HepG2 (cell line): ENCODE results near the gene DNAH9. TPM values are rescaled to one million over a fixed set of nuclear protein-coding genes. Genes with fewer than 3 reads are reported as not detected.

Source experiments
- ATAC-seq: fragments of 200-7000 bp; cut with Tn5 transposase; 3 replicates; pipeline ENCODE4 v1.9.1; 2020; ENCODE audit warnings: mild to moderate bottlenecking, moderate library complexity
- BruUV-seq: library from RNA; stranded (reverse); fragments of 400-500 nt; replicated peaks from 2 replicates; lab custom pipeline; 2021; lab: Mats Ljungman, UMichigan
- CTCF ChIA-PET: fragments of 300-600 bp; formaldehyde crosslinking; extraction: SDS; loops from one replicate; lab custom pipeline; 2021; ENCODE audit warnings: low total read pairs, inconsistent platforms, low intra/inter-chr PET ratio; lab: Yijun Ruan, JAX
- POLR2A ChIA-PET: fragments of 350-600 bp; sonication (Branson Sonifier 250); formaldehyde crosslinking; loops from one replicate; lab custom pipeline; 2020; ENCODE audit warnings: antibody characterized with exemption, inconsistent platforms; lab: Yijun Ruan, JAX
- DNase-seq: peaks from one replicate; pipeline ENCODE4 v3.0.0-alpha.2; 2015; ENCODE audit warnings: low spot score
- FAIRE-seq: peaks from 3 replicates; lab custom pipeline; 2011; peaks lifted over from hg19 to GRCh38; lab: Jason Lieb, UNC
- H2AFZ ChIP-seq: one replicate; pipeline ENCODE4 v1.6.1; 2011; ENCODE audit warnings: low read length, inconsistent platforms
- H3K27ac ChIP-seq: fragments of 300-600 bp; 3 replicates; pipeline ENCODE4 v1.8.0; 2011; ENCODE audit warnings: mixed run types, mild to moderate bottlenecking, mixed read lengths, low read length, inconsistent platforms; ENCODE audit not compliant: insufficient read depth; ENCODE audit errors: extremely low read length
- H3K27me3 ChIP-seq, 2 experiments: fragments of 200-600 bp in 1 of 2; 2 replicates in 1 of 2; 3 replicates in 1 of 2; pipeline versions ENCODE4 v1.6.0 to v1.8.0; 2011; ENCODE audit warnings: low read length in 2 of 2, mild to moderate bottlenecking in 2 of 2, moderate library complexity in 2 of 2, inconsistent platforms in 1 of 2; ENCODE audit not compliant: insufficient read depth in 2 of 2, control insufficient read depth in 1 of 2
- H3K36me3 ChIP-seq, 2 experiments: fragments of 200-600 bp in 1 of 2; replicated peaks in 1 of 2; 2 replicates in 1 of 2; 3 replicates in 1 of 2; pipeline versions ENCODE4 v1.5.1 to v1.8.0; 2011; ENCODE audit warnings: low read length in 2 of 2, inconsistent platforms in 1 of 2; ENCODE audit not compliant: insufficient read depth in 2 of 2, control insufficient read depth in 1 of 2
- H3K4me1 ChIP-seq: 2 replicates; pipeline ENCODE4 v1.5.1; 2012; ENCODE audit warnings: low read length, inconsistent platforms; ENCODE audit not compliant: insufficient read depth
- H3K4me2 ChIP-seq: 2 replicates; pipeline ENCODE4 v1.6.0; 2011; ENCODE audit warnings: low read depth, low read length, inconsistent platforms
- H3K4me3 ChIP-seq, 3 experiments: fragments of 200-600 bp in 1 of 3; sonication (generic), shearing (Covaris generic) in 1 of 3; replicated peaks in 1 of 3; 2 replicates each; pipeline ENCODE4 v1.5.1; 2011 to 2016; ENCODE audit warnings: low read length in 3 of 3, inconsistent platforms in 2 of 3, low read depth in 2 of 3, mild to moderate bottlenecking in 2 of 3, control low read depth in 1 of 3, mixed read lengths in 1 of 3; ENCODE audit not compliant: insufficient read depth in 1 of 3
- H3K79me2 ChIP-seq: one replicate; pipeline ENCODE4 v1.6.1; 2011; ENCODE audit warnings: low read length, inconsistent platforms; ENCODE audit not compliant: insufficient read depth
- H3K9ac ChIP-seq: 2 replicates; pipeline ENCODE4 v1.6.0; 2011; ENCODE audit warnings: mild to moderate bottlenecking, low read depth, low read length, inconsistent platforms; ENCODE audit not compliant: insufficient read depth
- H3K9me3 ChIP-seq: 2 replicates; pipeline ENCODE4 v1.5.1; 2012; ENCODE audit warnings: mild to moderate bottlenecking, low read length
- H4K20me1 ChIP-seq: 2 replicates; pipeline ENCODE4 v1.6.0; 2011; ENCODE audit warnings: inconsistent platforms, mild to moderate bottlenecking, low read length, moderate library complexity; ENCODE audit not compliant: insufficient read depth
- ESRRA ChIP-seq: sonication (generic); formaldehyde crosslinking; IDR thresholded peaks from 2 replicates; pipeline ENCODE4 v1.5.1; 2020; ENCODE audit warnings: mild to moderate bottlenecking, low read depth, missing genetic modification reagents
- HIVEP1 ChIP-seq: sonication (generic); formaldehyde crosslinking; IDR thresholded peaks from 2 replicates; pipeline ENCODE4 v1.4.0; 2020; ENCODE audit warnings: mild to moderate bottlenecking, missing genetic modification reagents
- RAD21 ChIP-seq: fragments of 450-650 bp; formaldehyde crosslinking; IDR thresholded peaks from 2 replicates; pipeline ENCODE4 v1.5.0; 2020; ENCODE audit warnings: mild to moderate bottlenecking
- RARA ChIP-seq: IDR thresholded peaks from 2 replicates; pipeline ENCODE4 v1.6.1; 2016; ENCODE audit warnings: missing genetic modification reagents, missing compliant biosample characterization
- SNAPC2 ChIP-seq: sonication (generic); formaldehyde crosslinking; IDR thresholded peaks from 2 replicates; pipeline ENCODE4 v1.8.1; 2022; ENCODE audit warnings: mild to moderate bottlenecking, missing genetic modification reagents
- ZNF33A ChIP-seq: sonication (generic); formaldehyde crosslinking; IDR thresholded peaks from 2 replicates; pipeline ENCODE4 v1.5.1; 2020; ENCODE audit warnings: missing genetic modification reagents, mild to moderate bottlenecking, moderate library complexity, borderline replicate concordance
- ZSCAN21 ChIP-seq: sonication (generic); formaldehyde crosslinking; IDR thresholded peaks from 2 replicates; pipeline ENCODE4 v1.8.0; 2022; ENCODE audit warnings: mild to moderate bottlenecking, missing genetic modification reagents, moderate library complexity, borderline replicate concordance
- WGBS: methylation state at CpG from one replicate; pipeline ENCODE4 v1.1.6; 2017; ENCODE audit warnings: low lambda C conversion rate; 5-methylcytosine and 5-hydroxymethylcytosine counted together
- in situ Hi-C: cut with HindIII; loops from 2 replicates; pipeline ENCODE4 v1.10.0; 2017; ENCODE audit warnings: low pct_unique_long_range_greater_than_20kb; ENCODE audit not compliant: extremely low pct_ligation_motif_present
- intact Hi-C: fragments of 100-400 bp; cut with micrococcal nuclease; formaldehyde crosslinking; loops from one replicate; pipeline ENCODE4 v1.10.0; 2022; ENCODE audit not compliant: unreplicated experiment
- polyA plus RNA-seq, 8 experiments: library from polyadenylated mRNA; depleted of rRNA in 3 of 8; stranded (reverse) in 7 of 8; unstranded in 1 of 8; fragments of >200 nt; fragmentation: Illumina TruSeq in 4 of 8; extraction: Trizol in 4 of 8; gene quantifications; 2 replicates each; pipeline versions ENCODE4 v1.2.1 to v1.2.3, GENCODE V29; 2011 to 2016; ENCODE audit warnings: low read depth in 4 of 8, missing spikeins in 1 of 8, mixed read lengths in 1 of 8; ENCODE audit not compliant: insufficient read depth in 1 of 8
- total RNA-seq, 5 experiments: library from RNA; depleted of rRNA; stranded (reverse); fragments of >200 nt; fragmentation: Illumina TruSeq; extraction: Trizol; gene quantifications; 2 replicates each; pipeline ENCODE4 v1.2.3, GENCODE V29; 2016; ENCODE audit warnings: low read depth in 1 of 5
- TF ChIP-seq, protein P1 (sequence below): sonication (generic); formaldehyde crosslinking; IDR thresholded peaks from 2 replicates; pipeline ENCODE4 v1.4.0; 2020; ENCODE audit warnings: mild to moderate bottlenecking, missing genetic modification reagents
- TF ChIP-seq, protein P2 (sequence below): sonication (generic); formaldehyde crosslinking; IDR thresholded peaks from 2 replicates; pipeline ENCODE4 v1.4.0; 2020; ENCODE audit warnings: missing genetic modification reagents
- TF ChIP-seq, protein P3 (sequence below): sonication (generic); formaldehyde crosslinking; IDR thresholded peaks from 2 replicates; pipeline ENCODE4 v1.4.0; 2020; ENCODE audit warnings: missing genetic modification reagents
- TF ChIP-seq, protein P4 (sequence below): sonication (generic); formaldehyde crosslinking; IDR thresholded peaks from 2 replicates; pipeline ENCODE4; 2020; ENCODE audit warnings: missing genetic modification reagents, mild to moderate bottlenecking, borderline replicate concordance

The DNAH9 gene
- total and polyA plus RNA-seq, 2 of the 13 experiments (the other 11 are each of a cell fraction or from before 2014, with no cell fraction given): not detected

DNA sequence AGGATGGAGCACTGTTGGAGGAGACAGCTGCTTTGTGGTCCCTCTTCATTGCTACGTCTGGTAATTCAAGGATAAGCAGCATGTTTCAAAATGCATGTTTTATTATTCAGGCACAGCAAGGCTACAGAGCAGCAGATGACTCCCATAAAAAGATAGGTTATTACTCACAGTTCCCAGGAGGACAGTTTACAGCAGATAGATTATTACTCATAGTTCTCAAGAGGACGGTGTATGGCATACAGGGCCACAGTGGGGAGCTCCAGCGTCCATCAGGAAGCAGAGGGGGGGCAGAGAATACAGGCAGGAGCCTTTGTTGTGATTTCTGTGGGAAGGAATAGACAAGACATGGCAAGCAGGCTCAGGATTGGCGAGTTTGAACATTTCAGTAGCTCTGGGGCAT is 72.9 kb downstream of the DNAH9 start (continued):
- TF ChIP-seq, protein P1, sequence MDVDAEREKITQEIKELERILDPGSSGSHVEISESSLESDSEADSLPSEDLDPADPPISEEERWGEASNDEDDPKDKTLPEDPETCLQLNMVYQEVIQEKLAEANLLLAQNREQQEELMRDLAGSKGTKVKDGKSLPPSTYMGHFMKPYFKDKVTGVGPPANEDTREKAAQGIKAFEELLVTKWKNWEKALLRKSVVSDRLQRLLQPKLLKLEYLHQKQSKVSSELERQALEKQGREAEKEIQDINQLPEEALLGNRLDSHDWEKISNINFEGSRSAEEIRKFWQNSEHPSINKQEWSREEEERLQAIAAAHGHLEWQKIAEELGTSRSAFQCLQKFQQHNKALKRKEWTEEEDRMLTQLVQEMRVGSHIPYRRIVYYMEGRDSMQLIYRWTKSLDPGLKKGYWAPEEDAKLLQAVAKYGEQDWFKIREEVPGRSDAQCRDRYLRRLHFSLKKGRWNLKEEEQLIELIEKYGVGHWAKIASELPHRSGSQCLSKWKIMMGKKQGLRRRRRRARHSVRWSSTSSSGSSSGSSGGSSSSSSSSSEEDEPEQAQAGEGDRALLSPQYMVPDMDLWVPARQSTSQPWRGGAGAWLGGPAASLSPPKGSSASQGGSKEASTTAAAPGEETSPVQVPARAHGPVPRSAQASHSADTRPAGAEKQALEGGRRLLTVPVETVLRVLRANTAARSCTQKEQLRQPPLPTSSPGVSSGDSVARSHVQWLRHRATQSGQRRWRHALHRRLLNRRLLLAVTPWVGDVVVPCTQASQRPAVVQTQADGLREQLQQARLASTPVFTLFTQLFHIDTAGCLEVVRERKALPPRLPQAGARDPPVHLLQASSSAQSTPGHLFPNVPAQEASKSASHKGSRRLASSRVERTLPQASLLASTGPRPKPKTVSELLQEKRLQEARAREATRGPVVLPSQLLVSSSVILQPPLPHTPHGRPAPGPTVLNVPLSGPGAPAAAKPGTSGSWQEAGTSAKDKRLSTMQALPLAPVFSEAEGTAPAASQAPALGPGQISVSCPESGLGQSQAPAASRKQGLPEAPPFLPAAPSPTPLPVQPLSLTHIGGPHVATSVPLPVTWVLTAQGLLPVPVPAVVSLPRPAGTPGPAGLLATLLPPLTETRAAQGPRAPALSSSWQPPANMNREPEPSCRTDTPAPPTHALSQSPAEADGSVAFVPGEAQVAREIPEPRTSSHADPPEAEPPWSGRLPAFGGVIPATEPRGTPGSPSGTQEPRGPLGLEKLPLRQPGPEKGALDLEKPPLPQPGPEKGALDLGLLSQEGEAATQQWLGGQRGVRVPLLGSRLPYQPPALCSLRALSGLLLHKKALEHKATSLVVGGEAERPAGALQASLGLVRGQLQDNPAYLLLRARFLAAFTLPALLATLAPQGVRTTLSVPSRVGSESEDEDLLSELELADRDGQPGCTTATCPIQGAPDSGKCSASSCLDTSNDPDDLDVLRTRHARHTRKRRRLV (CRISPR knock-in tag): no peak
- TF ChIP-seq RAD21 (CRISPR knock-in tag): no peak
- no peak for TF ChIP-seq ESRRA (CRISPR knock-in tag)
- no peak for TF ChIP-seq RARA (CRISPR knock-in tag)
- TF ChIP-seq HIVEP1: no peak
- TF ChIP-seq, protein P2, sequence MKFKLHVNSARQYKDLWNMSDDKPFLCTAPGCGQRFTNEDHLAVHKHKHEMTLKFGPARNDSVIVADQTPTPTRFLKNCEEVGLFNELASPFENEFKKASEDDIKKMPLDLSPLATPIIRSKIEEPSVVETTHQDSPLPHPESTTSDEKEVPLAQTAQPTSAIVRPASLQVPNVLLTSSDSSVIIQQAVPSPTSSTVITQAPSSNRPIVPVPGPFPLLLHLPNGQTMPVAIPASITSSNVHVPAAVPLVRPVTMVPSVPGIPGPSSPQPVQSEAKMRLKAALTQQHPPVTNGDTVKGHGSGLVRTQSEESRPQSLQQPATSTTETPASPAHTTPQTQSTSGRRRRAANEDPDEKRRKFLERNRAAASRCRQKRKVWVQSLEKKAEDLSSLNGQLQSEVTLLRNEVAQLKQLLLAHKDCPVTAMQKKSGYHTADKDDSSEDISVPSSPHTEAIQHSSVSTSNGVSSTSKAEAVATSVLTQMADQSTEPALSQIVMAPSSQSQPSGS (CRISPR knock-in tag): no peak
- no peak for TF ChIP-seq SNAPC2 (CRISPR knock-in tag)
- TF ChIP-seq, all 625 proteins: peak for 0

DNA sequence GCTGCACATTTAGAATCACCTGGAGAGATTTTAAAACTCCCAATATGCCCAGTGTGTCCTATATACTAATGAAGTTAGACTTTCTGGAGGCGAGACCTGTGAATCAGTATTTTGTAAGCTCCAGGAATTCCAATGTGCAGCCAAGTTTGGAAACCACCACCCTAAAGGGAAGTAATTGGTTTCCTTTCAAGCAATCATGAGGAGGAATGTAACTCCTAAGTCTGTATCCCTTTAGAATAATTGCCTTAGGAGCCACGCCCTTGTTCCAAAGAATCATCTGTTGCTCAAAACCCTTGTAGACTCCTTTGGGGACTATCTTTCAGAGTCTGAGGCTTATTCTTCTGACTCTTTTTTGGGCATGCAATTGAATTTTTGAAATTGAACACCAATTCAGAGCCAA is 84.4 kb downstream of the DNAH9 start:
- no peak overlapping the region for H3K9ac ChIP-seq
- no peaks in the 10 kb centered on the region for H3K79me2 ChIP-seq
- CTCF ChIA-PET: no interaction called here
- no peak for FAIRE-seq
- BruUV-seq: no TSS peak
- H3K4me1 ChIP-seq: no peaks in the 10 kb centered on the region
- H3K27me3 ChIP-seq: no peaks in the 10 kb centered on the region; a peak in 1 of 5 replicates
- no peak for DNase-seq
- in situ Hi-C loops (no loop called here), intact Hi-C loops (no loop called here)
- H2AFZ ChIP-seq: no peak overlapping the region
- ATAC-seq: no peak
- no peaks in the 10 kb centered on the region for H3K9me3 ChIP-seq
- no peak overlapping the region for H3K4me3 ChIP-seq
- no peak overlapping the region for H3K4me2 ChIP-seq
- no peak overlapping the region for H3K27ac ChIP-seq
- POLR2A ChIA-PET: no interaction called here
- no peaks in the 10 kb centered on the region for H4K20me1 ChIP-seq
- no peaks in the 10 kb centered on the region for H3K36me3 ChIP-seq
- WGBS: 25% methylated on average over 2 of the region's 2 CpGs
- TF ChIP-seq ZSCAN21 (CRISPR knock-in tag) (no peak), ZNF33A (CRISPR knock-in tag) (no peak)
- TF ChIP-seq, protein P3, sequence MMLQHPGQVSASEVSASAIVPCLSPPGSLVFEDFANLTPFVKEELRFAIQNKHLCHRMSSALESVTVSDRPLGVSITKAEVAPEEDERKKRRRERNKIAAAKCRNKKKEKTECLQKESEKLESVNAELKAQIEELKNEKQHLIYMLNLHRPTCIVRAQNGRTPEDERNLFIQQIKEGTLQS (CRISPR knock-in tag): no peak
- TF ChIP-seq, protein P4, sequence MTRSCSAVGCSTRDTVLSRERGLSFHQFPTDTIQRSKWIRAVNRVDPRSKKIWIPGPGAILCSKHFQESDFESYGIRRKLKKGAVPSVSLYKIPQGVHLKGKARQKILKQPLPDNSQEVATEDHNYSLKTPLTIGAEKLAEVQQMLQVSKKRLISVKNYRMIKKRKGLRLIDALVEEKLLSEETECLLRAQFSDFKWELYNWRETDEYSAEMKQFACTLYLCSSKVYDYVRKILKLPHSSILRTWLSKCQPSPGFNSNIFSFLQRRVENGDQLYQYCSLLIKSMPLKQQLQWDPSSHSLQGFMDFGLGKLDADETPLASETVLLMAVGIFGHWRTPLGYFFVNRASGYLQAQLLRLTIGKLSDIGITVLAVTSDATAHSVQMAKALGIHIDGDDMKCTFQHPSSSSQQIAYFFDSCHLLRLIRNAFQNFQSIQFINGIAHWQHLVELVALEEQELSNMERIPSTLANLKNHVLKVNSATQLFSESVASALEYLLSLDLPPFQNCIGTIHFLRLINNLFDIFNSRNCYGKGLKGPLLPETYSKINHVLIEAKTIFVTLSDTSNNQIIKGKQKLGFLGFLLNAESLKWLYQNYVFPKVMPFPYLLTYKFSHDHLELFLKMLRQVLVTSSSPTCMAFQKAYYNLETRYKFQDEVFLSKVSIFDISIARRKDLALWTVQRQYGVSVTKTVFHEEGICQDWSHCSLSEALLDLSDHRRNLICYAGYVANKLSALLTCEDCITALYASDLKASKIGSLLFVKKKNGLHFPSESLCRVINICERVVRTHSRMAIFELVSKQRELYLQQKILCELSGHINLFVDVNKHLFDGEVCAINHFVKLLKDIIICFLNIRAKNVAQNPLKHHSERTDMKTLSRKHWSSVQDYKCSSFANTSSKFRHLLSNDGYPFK (CRISPR knock-in tag): no peak
